SK-N-SH treated with all-trans-retinoic acid at 6 μM for 48 hours (cell line): ENCODE measurements around the gene BAK1.

Source experiments
- ATAC-seq: fragments of 200-7000 bp; cut with Tn5 transposase; 3 replicates; pipeline ENCODE4 v1.9.1; 2020; ENCODE audit warnings: mild to moderate bottlenecking, moderate library complexity
- ARNTL ChIP-seq: fragments of 450-650 bp; formaldehyde crosslinking; IDR thresholded peaks from 2 replicates; pipeline ENCODE4 v1.5.0; 2020; ENCODE audit warnings: low read depth, mild to moderate bottlenecking, moderate library complexity, borderline replicate concordance
- CREB5 ChIP-seq: fragments of 250-450 bp; sonication (Bioruptor Pico); IDR thresholded peaks from 2 replicates; pipeline ENCODE4 v1.5.1; 2020; ENCODE audit warnings: low read depth, mild to moderate bottlenecking, moderate library complexity
- CSDC2 ChIP-seq: fragments of 250-450 bp; sonication (Bioruptor Pico); IDR thresholded peaks from 2 replicates; pipeline ENCODE4 v1.5.0; 2020; ENCODE audit warnings: mild to moderate bottlenecking, moderate library complexity
- CSRNP3 ChIP-seq: fragments of 250-450 bp; sonication (Bioruptor Pico); IDR thresholded peaks from 2 replicates; pipeline ENCODE4 v1.5.1; 2021; ENCODE audit warnings: mild to moderate bottlenecking, moderate library complexity
- GLIS3 ChIP-seq: fragments of 250-450 bp; sonication (Bioruptor Pico); IDR thresholded peaks from 2 replicates; pipeline ENCODE4 v1.5.0; 2020; ENCODE audit warnings: mild to moderate bottlenecking, moderate library complexity
- ISL1 ChIP-seq: fragments of 250-450 bp; sonication (Bioruptor Pico); IDR thresholded peaks from 2 replicates; pipeline ENCODE4 v2.1.2; 2022; ENCODE audit warnings: mild to moderate bottlenecking, moderate library complexity
- OSR1 ChIP-seq: fragments of 250-450 bp; sonication (Bioruptor Pico); IDR thresholded peaks from 2 replicates; pipeline ENCODE4 v1.8.0; 2022; ENCODE audit warnings: moderate library complexity, mild to moderate bottlenecking, inconsistent platforms
- PATZ1 ChIP-seq: fragments of 250-450 bp; sonication (Bioruptor Pico); IDR thresholded peaks from 2 replicates; pipeline ENCODE4 v1.8.0; 2020; ENCODE audit warnings: mild to moderate bottlenecking, moderate library complexity, borderline replicate concordance
- POU6F1 ChIP-seq: fragments of 250-450 bp; sonication (Bioruptor Pico); IDR thresholded peaks from 2 replicates; pipeline ENCODE4 v1.8.0; 2021; ENCODE audit warnings: low read depth, mild to moderate bottlenecking, moderate library complexity, borderline replicate concordance
- PPARA ChIP-seq: fragments of 250-450 bp; sonication (Bioruptor Pico); IDR thresholded peaks from 2 replicates; pipeline ENCODE4 v1.5.0; 2020; ENCODE audit warnings: mild to moderate bottlenecking, borderline replicate concordance
- RARB ChIP-seq: fragments of 250-450 bp; sonication (Bioruptor Pico); IDR thresholded peaks from 2 replicates; pipeline ENCODE4 v1.8.0; 2021; ENCODE audit warnings: mild to moderate bottlenecking, moderate library complexity
- SNAI2 ChIP-seq: fragments of 250-450 bp; sonication (Bioruptor Pico); IDR thresholded peaks from 2 replicates; pipeline ENCODE4 v1.5.0; 2020; ENCODE audit warnings: mild to moderate bottlenecking, moderate library complexity
- TCF4 ChIP-seq: fragments of 250-450 bp; sonication (Bioruptor Pico); IDR thresholded peaks from 2 replicates; pipeline ENCODE4 v1.8.0; 2021; ENCODE audit warnings: mild to moderate bottlenecking, moderate library complexity, borderline replicate concordance
- TOX ChIP-seq: fragments of 250-450 bp; sonication (Bioruptor Pico); IDR thresholded peaks from 2 replicates; pipeline ENCODE4 v1.8.0; 2021; ENCODE audit warnings: mild to moderate bottlenecking, moderate library complexity, borderline replicate concordance
- TSHZ2 ChIP-seq: fragments of 250-450 bp; sonication (Bioruptor Pico); IDR thresholded peaks from 2 replicates; pipeline ENCODE4 v1.5.0; 2020; ENCODE audit warnings: mild to moderate bottlenecking, moderate library complexity
- ZFP3 ChIP-seq: fragments of 250-450 bp; sonication (Bioruptor Pico); IDR thresholded peaks from 2 replicates; pipeline ENCODE4 v1.5.0; 2020; ENCODE audit warnings: mild to moderate bottlenecking, moderate library complexity
- ZFP30 ChIP-seq: fragments of 450-650 bp; formaldehyde crosslinking; IDR thresholded peaks from 2 replicates; pipeline ENCODE4 v1.5.0; 2022; ENCODE audit warnings: mild to moderate bottlenecking, moderate library complexity
- ZNF565 ChIP-seq: fragments of 450-650 bp; formaldehyde crosslinking; conservative IDR thresholded peaks from 2 replicates; pipeline ENCODE4 v1.5.0; 2020; ENCODE audit warnings: low read depth, mild to moderate bottlenecking, moderate library complexity
- ZNF70 ChIP-seq: fragments of 450-650 bp; formaldehyde crosslinking; IDR thresholded peaks from 2 replicates; pipeline ENCODE4 v1.5.0; 2020; ENCODE audit warnings: mild to moderate bottlenecking, moderate library complexity
- ZNF8 ChIP-seq: fragments of 450-650 bp; formaldehyde crosslinking; IDR thresholded peaks from 2 replicates; pipeline ENCODE4 v1.5.0; 2020; ENCODE audit warnings: mild to moderate bottlenecking, moderate library complexity

Gene BAK1

GRCh38 chr6:33552252-33552651, 27.8 kb downstream of the BAK1 start:
- ATAC-seq = no peak
- no peak for TF ChIP-seq ZNF8 (CRISPR knock-in tag)
- TF ChIP-seq PATZ1 (CRISPR knock-in tag) = no peak
- TF ChIP-seq TCF4 = no peak
- TF ChIP-seq CSRNP3 = no peak
- TF ChIP-seq TOX (CRISPR knock-in tag) = no peak
- TF ChIP-seq SNAI2 (CRISPR knock-in tag) = no peak
- TF ChIP-seq ARNTL (CRISPR knock-in tag) = no peak
- no peak for TF ChIP-seq PPARA (CRISPR knock-in tag)
- TF ChIP-seq ZFP30 (CRISPR knock-in tag) = no peak
- TF ChIP-seq ZNF565 (CRISPR knock-in tag) = no peak
- no peak for TF ChIP-seq CREB5 (CRISPR knock-in tag)
- TF ChIP-seq ZFP3 (CRISPR knock-in tag) = no peak
- no peak for TF ChIP-seq RARB (CRISPR knock-in tag)
- no peak for TF ChIP-seq CSDC2 (CRISPR knock-in tag)
- TF ChIP-seq OSR1 = no peak
- no peak for TF ChIP-seq ISL1
- TF ChIP-seq ZNF70 (CRISPR knock-in tag) = no peak
- TF ChIP-seq GLIS3 (CRISPR knock-in tag) = no peak
- no peak for TF ChIP-seq POU6F1
- TF ChIP-seq, all 23 proteins: peak for 0

- TF ChIP-seq ZFP30 (CRISPR knock-in tag) (no peak), TSHZ2 (CRISPR knock-in tag) (no peak), PATZ1 (CRISPR knock-in tag) (no peak), ZNF8 (CRISPR knock-in tag) (no peak)
- TF ChIP-seq, all 23 proteins: peak for 0
Measured at GRCh38 chr6:33551538-33551937, 28.5 kb downstream of the BAK1 start.

GRCh38 chr6:33549896-33550295, 30.2 kb downstream of the BAK1 start:
- ATAC-seq = no peak
- TF ChIP-seq PPARA (CRISPR knock-in tag) (no peak), CREB5 (CRISPR knock-in tag) (no peak), ZFP3 (CRISPR knock-in tag) (no peak), ISL1 (no peak), GLIS3 (CRISPR knock-in tag) (no peak), RARB (CRISPR knock-in tag) (no peak), TSHZ2 (CRISPR knock-in tag) (no peak), SNAI2 (CRISPR knock-in tag) (no peak), POU6F1 (no peak), ZNF8 (CRISPR knock-in tag) (no peak)

More at GRCh38 chr6:33551538-33551937, 28.5 kb downstream of the BAK1 start:
- no peak for ATAC-seq
